Right lobe of liver (tissue), 6 donors: ENCODE results near the gene CGB8. TPM values are rescaled to one million over a fixed set of nuclear protein-coding genes. Genes with fewer than 3 reads are reported as not detected.

Experiments used
- ATAC-seq, 4 donors: fragments of 200-7000 bp; cut with Tn5 transposase; one replicate each; pipeline ENCODE4 v1.9.1; 2020; ENCODE audit warnings: mild to moderate bottlenecking in 4 of 4, moderate library complexity in 4 of 4
- DNase-seq, 3 donors: peaks; one replicate each; pipeline ENCODE4 v3.0.0-alpha.2; 2020
- H3K27ac ChIP-seq, 3 donors: fragments of 200-600 bp; one replicate each; pipeline ENCODE4 v1.8.0; 2022
- H3K27me3 ChIP-seq, 2 donors: fragments of 200-600 bp; one replicate each; pipeline ENCODE4 v1.8.0; 2022
- H3K36me3 ChIP-seq, 4 donors: fragments of 200-600 bp; sonication (generic) in 1 of 4; one replicate each; pipeline versions ENCODE4 v1.5.1 to v1.8.0; 2017 to 2022; ENCODE audit warnings: control low read depth in 1 of 4
- H3K4me1 ChIP-seq, 4 donors: fragments of 200-600 bp; sonication (generic) in 1 of 4; one replicate each; pipeline versions ENCODE4 v1.5.1 to v1.8.0; 2017 to 2022; ENCODE audit warnings: control low read depth in 1 of 4
- H3K4me3 ChIP-seq, 3 donors: fragments of 200-600 bp; one replicate each; pipeline ENCODE4 v1.8.0; 2022
- H3K9me3 ChIP-seq, 4 donors: fragments of 200-600 bp; sonication (generic) in 1 of 4; one replicate each; pipeline versions ENCODE4 v1.5.1 to v1.8.0; 2017 to 2022; ENCODE audit warnings: control low read depth in 1 of 4
- POLR2A ChIP-seq: fragments of 450-650 bp; IDR thresholded peaks from one replicate; pipeline ENCODE4 v1.6.1; 2017; ENCODE audit warnings: antibody characterized with exemption, mild to moderate bottlenecking
- WGBS: methylation state at CpG from one replicate; pipeline ENCODE4 v1.1.6; 2018; ENCODE audit warnings: low coverage, low lambda C conversion rate; ENCODE audit not compliant: insufficient coverage; ENCODE audit errors: missing lambda C conversion rate; 5-methylcytosine and 5-hydroxymethylcytosine counted together
- intact Hi-C, 2 donors: fragments of 100-400 bp; cut with DNase I; formaldehyde crosslinking; loops; one replicate each; pipeline versions ENCODE4 v1.11.2 to v1.14.1; 2022
- total RNA-seq, 6 experiments: library from RNA; depleted of rRNA in 2 of 6; stranded (reverse); fragments of >200 nt in 2 of 6; fragmentation: NEBNext Ultra II Directional in 3 of 6; extraction: Animal tissue kit (Norgen Biotek cat#: 25700) in 3 of 6; gene quantifications; one replicate each; pipeline versions ENCODE4 v1.1.0 to v1.2.4, GENCODE V29; 2016 to 2023
- TF ChIP-seq, protein P1 (sequence below), 4 donors: fragments of 200-600 bp in 3 of 4; fragments of 450-650 bp in 1 of 4; IDR thresholded peaks; one replicate each; pipeline versions ENCODE4 v1.5.1 to v1.8.0; 2016 to 2022; ENCODE audit warnings: antibody characterized with exemption in 4 of 4, mild to moderate bottlenecking in 2 of 4
- donor health status: DM: no; HTN: yes; CAD: no.
- donor health status: DM: no; HTN: no; CAD: no.
- donor health status: DM: no; HTN: no; CAD: no.
- donor health status: DM: no; HTN: yes; CAD: no.
- donor health status: DM: no; HTN: yes; CAD: no.

The CGB8 gene
- total RNA-seq, 6 experiments from 2014 or later, result not detected

DNA sequence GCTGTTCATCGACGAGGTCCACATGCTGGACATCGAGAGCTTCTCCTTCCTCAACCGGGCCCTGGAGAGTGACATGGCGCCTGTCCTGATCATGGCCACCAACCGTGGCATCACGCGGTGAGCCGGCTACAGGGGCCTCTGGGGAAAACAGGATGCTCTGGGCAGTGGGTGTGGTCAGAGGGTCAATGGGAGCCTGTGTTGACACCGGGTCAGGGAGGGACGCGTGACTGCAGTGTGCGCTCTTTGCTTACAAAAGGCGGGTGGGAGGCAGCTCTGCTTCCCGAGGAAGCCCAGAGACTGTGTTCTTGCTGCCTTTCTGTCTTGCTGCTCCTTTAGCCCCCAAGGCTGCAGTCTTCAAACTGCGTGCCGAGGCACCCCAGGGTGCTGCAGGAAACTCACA, 37.7 kb downstream of the CGB8 start:
- 40% methylated on average over 3 of the region's 17 CpGs for WGBS

DNA sequence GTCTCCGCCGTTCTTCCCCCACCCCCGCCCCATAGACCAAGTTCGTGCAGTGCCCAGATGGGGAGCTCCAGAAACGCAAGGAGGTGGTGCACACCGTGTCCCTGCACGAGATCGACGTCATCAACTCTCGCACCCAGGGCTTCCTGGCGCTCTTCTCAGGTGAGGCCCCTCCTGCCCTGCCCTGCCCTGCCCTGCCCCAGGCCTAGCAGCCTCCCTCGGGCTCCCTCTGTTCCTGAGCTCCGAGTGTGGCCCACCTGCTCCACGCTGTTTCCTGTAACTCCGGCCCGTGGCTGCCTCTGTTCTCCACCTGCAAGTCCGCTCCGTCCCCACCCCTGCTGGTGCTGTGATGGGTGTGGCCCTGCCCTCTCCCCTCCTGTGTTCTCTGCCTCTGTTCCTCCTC, 38.5 kb downstream of the CGB8 start:
- H3K27me3 ChIP-seq, result no peaks in the 10 kb centered on the region
- H3K9me3 ChIP-seq, result no peaks in the 10 kb centered on the region
- intact Hi-C loops, result no loop called here
- WGBS, result no CpG with 5 or more reads among the region's 18 CpGs
- TF ChIP-seq, protein P1, sequence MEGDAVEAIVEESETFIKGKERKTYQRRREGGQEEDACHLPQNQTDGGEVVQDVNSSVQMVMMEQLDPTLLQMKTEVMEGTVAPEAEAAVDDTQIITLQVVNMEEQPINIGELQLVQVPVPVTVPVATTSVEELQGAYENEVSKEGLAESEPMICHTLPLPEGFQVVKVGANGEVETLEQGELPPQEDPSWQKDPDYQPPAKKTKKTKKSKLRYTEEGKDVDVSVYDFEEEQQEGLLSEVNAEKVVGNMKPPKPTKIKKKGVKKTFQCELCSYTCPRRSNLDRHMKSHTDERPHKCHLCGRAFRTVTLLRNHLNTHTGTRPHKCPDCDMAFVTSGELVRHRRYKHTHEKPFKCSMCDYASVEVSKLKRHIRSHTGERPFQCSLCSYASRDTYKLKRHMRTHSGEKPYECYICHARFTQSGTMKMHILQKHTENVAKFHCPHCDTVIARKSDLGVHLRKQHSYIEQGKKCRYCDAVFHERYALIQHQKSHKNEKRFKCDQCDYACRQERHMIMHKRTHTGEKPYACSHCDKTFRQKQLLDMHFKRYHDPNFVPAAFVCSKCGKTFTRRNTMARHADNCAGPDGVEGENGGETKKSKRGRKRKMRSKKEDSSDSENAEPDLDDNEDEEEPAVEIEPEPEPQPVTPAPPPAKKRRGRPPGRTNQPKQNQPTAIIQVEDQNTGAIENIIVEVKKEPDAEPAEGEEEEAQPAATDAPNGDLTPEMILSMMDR (IDR thresholded peaks at IDR 0.05), result no peak
- TF ChIP-seq POLR2A, result no peak
- H3K4me1 ChIP-seq, result no peaks in the 10 kb centered on the region
- no peak for DNase-seq
- H3K27ac ChIP-seq, result no peak overlapping the region
- ATAC-seq, result no peak
- H3K4me3 ChIP-seq, result no peak overlapping the region
- H3K36me3 ChIP-seq, result peaks cover 0 to 35% (median 4%) of the 10 kb centered on the region in 4 donors

More for the DNA sequence above, 37.7 kb downstream of the CGB8 start:
- no peak for ATAC-seq
- Histone ChIP-seq H3K27me3 (no peaks in the 10 kb centered on the region), H3K4me3 (no peak overlapping the region), H3K4me1 (no peaks in the 10 kb centered on the region), H3K27ac (no peak overlapping the region), H3K9me3 (no peaks in the 10 kb centered on the region), H3K36me3 (peaks cover 0 to 35% (median 3%) of the 10 kb centered on the region in 4 donors)
- DNase-seq, result no peak
- no peak for TF ChIP-seq POLR2A
- TF ChIP-seq, protein P1 (IDR thresholded peaks at IDR 0.05), result no peak
- intact Hi-C loops, result no loop called here

DNA sequence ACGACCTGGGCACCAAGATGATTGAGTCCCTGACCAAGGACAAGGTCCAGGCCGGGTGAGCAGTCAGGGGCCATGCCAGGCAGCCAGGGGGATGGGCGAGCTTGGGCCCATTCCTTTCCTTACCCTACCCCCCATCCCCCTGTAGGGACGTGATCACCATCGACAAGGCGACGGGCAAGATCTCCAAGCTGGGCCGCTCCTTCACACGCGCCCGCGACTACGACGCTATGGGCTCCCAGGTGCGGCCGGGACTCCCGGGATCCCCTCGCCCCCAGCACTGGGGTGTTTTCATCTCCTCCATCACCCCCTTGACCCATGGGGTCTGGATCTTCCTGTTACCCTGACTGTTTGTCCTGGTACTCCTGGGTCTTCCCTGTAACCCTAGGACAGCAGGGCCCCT, 39.1 kb downstream of the CGB8 start:
- DNase-seq (no peak), ATAC-seq (no peak)
- Histone ChIP-seq H3K9me3 (no peaks in the 10 kb centered on the region), H3K36me3 (peaks cover 0 to 38% (median 5%) of the 10 kb centered on the region in 4 donors), H3K27me3 (no peaks in the 10 kb centered on the region), H3K4me3 (no peak overlapping the region), H3K4me1 (no peaks in the 10 kb centered on the region), H3K27ac (no peak overlapping the region)
- WGBS, result 94% methylated on average over 10 of the region's 18 CpGs
- no peak for TF ChIP-seq POLR2A
- TF ChIP-seq, protein P1 (IDR thresholded peaks at IDR 0.05), result no peak
- intact Hi-C loops, result no loop called here

DNA sequence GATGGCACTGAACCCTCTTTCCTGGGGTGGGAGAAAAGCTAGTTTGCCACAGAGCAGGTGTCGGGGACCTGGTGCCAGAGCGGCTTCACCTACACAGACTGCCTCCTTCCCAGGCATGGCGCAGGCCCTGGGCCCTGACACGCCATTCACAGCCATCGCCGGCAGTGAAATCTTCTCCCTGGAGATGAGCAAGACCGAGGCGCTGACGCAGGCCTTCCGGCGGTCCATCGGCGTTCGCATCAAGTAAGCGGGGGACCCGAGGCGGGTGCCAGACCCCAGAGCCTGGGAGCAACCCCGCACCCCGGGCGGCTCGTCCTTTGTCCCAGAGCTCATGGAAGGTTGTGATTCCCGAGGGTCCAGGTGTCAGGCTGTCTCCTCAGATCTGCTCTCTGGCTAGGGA, 42.0 kb downstream of the CGB8 start:
- ATAC-seq (no peak), DNase-seq (no peak)
- H3K27ac ChIP-seq, result no peak overlapping the region
- 96% methylated on average over 12 of the region's 22 CpGs for WGBS
- no peaks in the 10 kb centered on the region for H3K27me3 ChIP-seq
- no peaks in the 10 kb centered on the region for H3K4me1 ChIP-seq
- peaks cover 0 to 46% (median 16%) of the 10 kb centered on the region in 4 donors for H3K36me3 ChIP-seq
- no peak overlapping the region for H3K4me3 ChIP-seq
- H3K9me3 ChIP-seq, result no peaks in the 10 kb centered on the region
- intact Hi-C loops, result no loop called here
- TF ChIP-seq, protein P1 (IDR thresholded peaks at IDR 0.05), result no peak
- no peak for TF ChIP-seq POLR2A
